ENCODE data around the gene AUTS2.

GRCh38 chr7:70557338-70557737 lies 959.1 kb downstream of the AUTS2 start:
- TF ChIP-seq, protein P1, sequence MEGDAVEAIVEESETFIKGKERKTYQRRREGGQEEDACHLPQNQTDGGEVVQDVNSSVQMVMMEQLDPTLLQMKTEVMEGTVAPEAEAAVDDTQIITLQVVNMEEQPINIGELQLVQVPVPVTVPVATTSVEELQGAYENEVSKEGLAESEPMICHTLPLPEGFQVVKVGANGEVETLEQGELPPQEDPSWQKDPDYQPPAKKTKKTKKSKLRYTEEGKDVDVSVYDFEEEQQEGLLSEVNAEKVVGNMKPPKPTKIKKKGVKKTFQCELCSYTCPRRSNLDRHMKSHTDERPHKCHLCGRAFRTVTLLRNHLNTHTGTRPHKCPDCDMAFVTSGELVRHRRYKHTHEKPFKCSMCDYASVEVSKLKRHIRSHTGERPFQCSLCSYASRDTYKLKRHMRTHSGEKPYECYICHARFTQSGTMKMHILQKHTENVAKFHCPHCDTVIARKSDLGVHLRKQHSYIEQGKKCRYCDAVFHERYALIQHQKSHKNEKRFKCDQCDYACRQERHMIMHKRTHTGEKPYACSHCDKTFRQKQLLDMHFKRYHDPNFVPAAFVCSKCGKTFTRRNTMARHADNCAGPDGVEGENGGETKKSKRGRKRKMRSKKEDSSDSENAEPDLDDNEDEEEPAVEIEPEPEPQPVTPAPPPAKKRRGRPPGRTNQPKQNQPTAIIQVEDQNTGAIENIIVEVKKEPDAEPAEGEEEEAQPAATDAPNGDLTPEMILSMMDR (conservative IDR thresholded peaks at IDR 0.05; ENCODE audit: low read depth, low read length) = no peak
- TF ChIP-seq EZH2 (IDR thresholded peaks at IDR 0.05; ENCODE audit: borderline replicate concordance, low read depth, low read length, poor library complexity, severe bottlenecking) = no peak

Data from A673 (cell line).